Endothelial cell of umbilical vein (primary cell): ENCODE data around the gene TNNT3. TPM values are rescaled to one million over a fixed set of nuclear protein-coding genes. Genes with fewer than 3 reads are reported as not detected.

Experiments
- BruUV-seq: library from RNA; stranded (reverse); fragments of 400-500 nt; replicated peaks from 2 replicates; lab custom pipeline; 2021; lab: Mats Ljungman, UMichigan
- CTCF ChIA-PET: fragments of 300-600, 350-600 bp; sonication (Branson Sonifier 250); formaldehyde crosslinking; loops from one replicate; lab custom pipeline; 2021; ENCODE audit warnings: antibody characterized with exemption, inconsistent platforms; lab: Charles Lee
- POLR2A ChIA-PET: fragments of 300-600, 350-600 bp; sonication (Branson Sonifier 250); formaldehyde crosslinking; loops from one replicate; lab custom pipeline; 2021; ENCODE audit warnings: antibody characterized with exemption, inconsistent platforms; lab: Charles Lee
- DNase-seq: peaks from one replicate; pipeline ENCODE4 v3.0.0-alpha.2; 2011; ENCODE audit warnings: low read depth, low spot score
- FAIRE-seq: peaks from 2 replicates; lab custom pipeline; 2011; peaks lifted over from hg19 to GRCh38; lab: Jason Lieb, UNC
- H2AFZ ChIP-seq: 2 replicates; pipeline ENCODE4 v1.6.0; 2012; ENCODE audit warnings: low read depth, low read length, control low read depth, inconsistent platforms
- H3K27ac ChIP-seq: 2 replicates; pipeline ENCODE4 v1.5.1; 2011; ENCODE audit warnings: low read depth, mild to moderate bottlenecking, control low read depth, low read length, moderate library complexity; ENCODE audit not compliant: insufficient read depth
- H3K27me3 ChIP-seq, 2 experiments: 2 replicates each; pipeline versions ENCODE4 v1.6.0 to v1.6.1; 2011; ENCODE audit warnings: low read length in 2 of 2, mixed read lengths in 1 of 2; ENCODE audit not compliant: control insufficient read depth in 2 of 2, insufficient read depth in 2 of 2
- H3K36me3 ChIP-seq, 2 experiments: 2 replicates in 1 of 2; 3 replicates in 1 of 2; pipeline ENCODE4 v1.5.1; 2011; ENCODE audit warnings: low read length in 2 of 2, mild to moderate bottlenecking in 1 of 2, moderate library complexity in 1 of 2; ENCODE audit not compliant: control insufficient read depth in 2 of 2, insufficient read depth in 2 of 2; ENCODE audit errors: extremely low read depth in 1 of 2
- H3K4me1 ChIP-seq: 3 replicates; pipeline ENCODE4 v1.5.1; 2011; ENCODE audit warnings: mild to moderate bottlenecking, low read length; ENCODE audit not compliant: control insufficient read depth, insufficient read depth; ENCODE audit errors: extremely low read depth
- H3K4me2 ChIP-seq: 2 replicates; pipeline ENCODE4 v1.6.1; 2011; ENCODE audit warnings: low read length, control low read depth, mixed read lengths; ENCODE audit not compliant: insufficient read depth
- H3K4me3 ChIP-seq, 3 experiments: fragments of 200-600 bp in 1 of 3; sonication (generic), shearing (Covaris generic) in 1 of 3; replicated peaks in 1 of 3; 2 replicates each; pipeline ENCODE4 v1.5.1; 2011 to 2016; ENCODE audit warnings: control low read depth in 3 of 3, low read length in 3 of 3, mild to moderate bottlenecking in 2 of 3, inconsistent platforms in 1 of 3, low read depth in 1 of 3, moderate library complexity in 1 of 3; ENCODE audit not compliant: insufficient read depth in 1 of 3
- H3K79me2 ChIP-seq: 2 replicates; pipeline ENCODE4 v1.6.0; 2012; ENCODE audit warnings: low read length, inconsistent platforms; ENCODE audit not compliant: control insufficient read depth, insufficient read depth
- H3K9ac ChIP-seq: replicated peaks from 2 replicates; pipeline ENCODE3; 2011; ENCODE audit warnings: low read length, control low read depth; ENCODE audit not compliant: insufficient read depth; ENCODE audit errors: extremely low read depth
- H3K9me1 ChIP-seq: replicated peaks from 3 replicates; pipeline ENCODE4 v1.6.0; 2011; ENCODE audit warnings: mild to moderate bottlenecking, low read length; ENCODE audit not compliant: control insufficient read depth, insufficient read depth; ENCODE audit errors: extremely low read depth
- H3K9me3 ChIP-seq: replicated peaks from 2 replicates; pipeline ENCODE4 v1.5.1; 2012; ENCODE audit warnings: low read length, inconsistent platforms; ENCODE audit not compliant: control insufficient read depth, insufficient read depth
- H4K20me1 ChIP-seq: replicated peaks from 2 replicates; pipeline ENCODE3; 2011; ENCODE audit warnings: mild to moderate bottlenecking, low read length; ENCODE audit not compliant: control insufficient read depth, insufficient read depth; ENCODE audit errors: extremely low read depth
- EZH2 ChIP-seq: IDR thresholded peaks from 2 replicates; pipeline ENCODE4 v1.6.1; 2012; ENCODE audit warnings: borderline replicate concordance, low read depth, mild to moderate bottlenecking, moderate library complexity, low read length, inconsistent platforms; ENCODE audit not compliant: severe bottlenecking
- FOS ChIP-seq: IDR thresholded peaks from 2 replicates; pipeline ENCODE4 v1.6.1; 2011; ENCODE audit warnings: mild to moderate bottlenecking, low read length, moderate library complexity, borderline replicate concordance; ENCODE audit not compliant: insufficient read depth
- GATA2 ChIP-seq: IDR thresholded peaks from 2 replicates; pipeline ENCODE4 v1.7.0; 2011; ENCODE audit warnings: low read depth, mild to moderate bottlenecking, moderate library complexity, mixed read lengths, low read length; ENCODE audit not compliant: insufficient read length, insufficient read depth
- JUN ChIP-seq: IDR thresholded peaks from 2 replicates; pipeline ENCODE4 v1.6.1; 2011; ENCODE audit warnings: borderline replicate concordance, low read depth; ENCODE audit not compliant: insufficient read length, insufficient read depth
- MYC ChIP-seq: IDR thresholded peaks from one replicate; pipeline ENCODE4 v1.6.1; 2011; ENCODE audit warnings: mild to moderate bottlenecking, low read depth, low read length
- POLR2A ChIP-seq: IDR thresholded peaks from 2 replicates; pipeline ENCODE4 v1.6.1; 2012; ENCODE audit warnings: low read depth, mild to moderate bottlenecking, control low read depth, low read length
- POLR2AphosphoS5 ChIP-seq: IDR thresholded peaks from 2 replicates; pipeline ENCODE4 v1.6.1; 2012; ENCODE audit warnings: low read depth, mild to moderate bottlenecking, control low read depth, low read length, moderate library complexity; ENCODE audit not compliant: insufficient read depth
- dilution Hi-C: fragments of 300-500 bp; cut with MboI; formaldehyde crosslinking; loops from one replicate; pipeline ENCODE4 v1.15.0; 2019; ENCODE audit warnings: low sequenced_read_pairs; ENCODE audit not compliant: extremely low pct_ligation_motif_present
- intact Hi-C: fragments of 100-400 bp; cut with micrococcal nuclease; formaldehyde crosslinking; loops from one replicate; pipeline ENCODE4 v1.10.0; 2022
- polyA plus RNA-seq, 4 experiments: library from polyadenylated mRNA; depleted of rRNA in 3 of 4; stranded (reverse) in 3 of 4; unstranded in 1 of 4; fragments of >200 nt; gene quantifications; 2 replicates each; pipeline versions ENCODE4 v1.2.1 to v1.2.3, GENCODE V29; 2011 to 2012; ENCODE audit warnings: missing spikeins in 1 of 4
- total RNA-seq: library from RNA; stranded (reverse); gene quantifications from 2 replicates; pipeline ENCODE4 v1.2.3, GENCODE V29; 2021
- TF ChIP-seq, protein P1 (sequence below): IDR thresholded peaks from 2 replicates; pipeline ENCODE4 v1.6.1; 2011; ENCODE audit not compliant: insufficient read depth, insufficient read length
- TF ChIP-seq, protein P2 (sequence below), 2 donors: IDR thresholded peaks; 1 replicate in 1 of 2; 2 replicates in 1 of 2; pipeline ENCODE4 v1.5.1; 2011; ENCODE audit warnings: low read length in 2 of 2, mild to moderate bottlenecking in 2 of 2, moderate library complexity in 2 of 2, control low read depth in 1 of 2, inconsistent platforms in 1 of 2, low read depth in 1 of 2; ENCODE audit not compliant: insufficient read depth in 1 of 2; ENCODE audit errors: extremely low read depth in 1 of 2

The TNNT3 gene
- total and polyA plus RNA-seq, 2 donors (not counting 3 experiments of a cell fraction or from before 2014, with no cell fraction given) = not detected

- no peaks in the 10 kb centered on the region for H3K36me3 ChIP-seq
- dilution Hi-C loops (no loop called here), intact Hi-C loops (no loop called here)
- no peak for TF ChIP-seq POLR2A
- TF ChIP-seq GATA2 = no peak
- TF ChIP-seq, protein P1, sequence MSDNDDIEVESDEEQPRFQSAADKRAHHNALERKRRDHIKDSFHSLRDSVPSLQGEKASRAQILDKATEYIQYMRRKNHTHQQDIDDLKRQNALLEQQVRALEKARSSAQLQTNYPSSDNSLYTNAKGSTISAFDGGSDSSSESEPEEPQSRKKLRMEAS = no peak
- TF ChIP-seq MYC = no peak
- TF ChIP-seq, protein P2, sequence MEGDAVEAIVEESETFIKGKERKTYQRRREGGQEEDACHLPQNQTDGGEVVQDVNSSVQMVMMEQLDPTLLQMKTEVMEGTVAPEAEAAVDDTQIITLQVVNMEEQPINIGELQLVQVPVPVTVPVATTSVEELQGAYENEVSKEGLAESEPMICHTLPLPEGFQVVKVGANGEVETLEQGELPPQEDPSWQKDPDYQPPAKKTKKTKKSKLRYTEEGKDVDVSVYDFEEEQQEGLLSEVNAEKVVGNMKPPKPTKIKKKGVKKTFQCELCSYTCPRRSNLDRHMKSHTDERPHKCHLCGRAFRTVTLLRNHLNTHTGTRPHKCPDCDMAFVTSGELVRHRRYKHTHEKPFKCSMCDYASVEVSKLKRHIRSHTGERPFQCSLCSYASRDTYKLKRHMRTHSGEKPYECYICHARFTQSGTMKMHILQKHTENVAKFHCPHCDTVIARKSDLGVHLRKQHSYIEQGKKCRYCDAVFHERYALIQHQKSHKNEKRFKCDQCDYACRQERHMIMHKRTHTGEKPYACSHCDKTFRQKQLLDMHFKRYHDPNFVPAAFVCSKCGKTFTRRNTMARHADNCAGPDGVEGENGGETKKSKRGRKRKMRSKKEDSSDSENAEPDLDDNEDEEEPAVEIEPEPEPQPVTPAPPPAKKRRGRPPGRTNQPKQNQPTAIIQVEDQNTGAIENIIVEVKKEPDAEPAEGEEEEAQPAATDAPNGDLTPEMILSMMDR (IDR thresholded peaks at IDR 0.05; ENCODE audit: extremely low read depth in 1 of 2, insufficient read depth in 1 of 2, low read depth in 1 of 2, low read length in 2 of 2) = no peak
- TF ChIP-seq EZH2 = no peak
- no peak for TF ChIP-seq FOS
- no peak for TF ChIP-seq JUN
- TF ChIP-seq POLR2AphosphoS5 = no peak
- H3K79me2 ChIP-seq = no peaks in the 10 kb centered on the region
- H3K4me2 ChIP-seq = no peak overlapping the region
- H3K9me3 ChIP-seq = no peaks in the 10 kb centered on the region
- no peak overlapping the region for H3K27ac ChIP-seq
- no peak for DNase-seq
- no peaks in the 10 kb centered on the region for H3K4me1 ChIP-seq
- H3K9me1 ChIP-seq = no peaks in the 10 kb centered on the region
- H3K27me3 ChIP-seq = no peaks in the 10 kb centered on the region
- FAIRE-seq = no peak
- H3K9ac ChIP-seq = no peak overlapping the region
- no TSS peak for BruUV-seq
- ChIA-PET POLR2A (no interaction called here), CTCF (no interaction called here)
- no peak overlapping the region for H3K4me3 ChIP-seq
- H4K20me1 ChIP-seq = no peaks in the 10 kb centered on the region
- H2AFZ ChIP-seq = no peak overlapping the region
Observed at GRCh38 chr11:1924646-1925372, 5.3 kb downstream of the TNNT3 start.
